SU-DHL-6 (cell line): ENCODE measurements around the gene CAPN12.

ENCODE experiments used
- EZH2phosphoT487 ChIP-seq: fragments of 200-600 bp; sonication (generic), shearing (Covaris generic); conservative IDR thresholded peaks from 2 replicates; pipeline ENCODE4 v1.6.1; 2018; ENCODE audit warnings: mild to moderate bottlenecking, antibody characterized with exemption, low read length, moderate library complexity, mixed read lengths
- TF ChIP-seq, protein P1 (sequence below): fragments of 200-600 bp; sonication (generic); IDR thresholded peaks from one replicate; pipeline ENCODE4 v1.5.1; 2017; ENCODE audit warnings: antibody characterized with exemption, mild to moderate bottlenecking, low read length, moderate library complexity; ENCODE audit not compliant: insufficient read depth, poor library complexity, severe bottlenecking

GRCh38 chr19:38684078-38684861 is 60.0 kb downstream of the CAPN12 start:
- TF ChIP-seq, protein P1, sequence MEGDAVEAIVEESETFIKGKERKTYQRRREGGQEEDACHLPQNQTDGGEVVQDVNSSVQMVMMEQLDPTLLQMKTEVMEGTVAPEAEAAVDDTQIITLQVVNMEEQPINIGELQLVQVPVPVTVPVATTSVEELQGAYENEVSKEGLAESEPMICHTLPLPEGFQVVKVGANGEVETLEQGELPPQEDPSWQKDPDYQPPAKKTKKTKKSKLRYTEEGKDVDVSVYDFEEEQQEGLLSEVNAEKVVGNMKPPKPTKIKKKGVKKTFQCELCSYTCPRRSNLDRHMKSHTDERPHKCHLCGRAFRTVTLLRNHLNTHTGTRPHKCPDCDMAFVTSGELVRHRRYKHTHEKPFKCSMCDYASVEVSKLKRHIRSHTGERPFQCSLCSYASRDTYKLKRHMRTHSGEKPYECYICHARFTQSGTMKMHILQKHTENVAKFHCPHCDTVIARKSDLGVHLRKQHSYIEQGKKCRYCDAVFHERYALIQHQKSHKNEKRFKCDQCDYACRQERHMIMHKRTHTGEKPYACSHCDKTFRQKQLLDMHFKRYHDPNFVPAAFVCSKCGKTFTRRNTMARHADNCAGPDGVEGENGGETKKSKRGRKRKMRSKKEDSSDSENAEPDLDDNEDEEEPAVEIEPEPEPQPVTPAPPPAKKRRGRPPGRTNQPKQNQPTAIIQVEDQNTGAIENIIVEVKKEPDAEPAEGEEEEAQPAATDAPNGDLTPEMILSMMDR, result no peak
- TF ChIP-seq EZH2phosphoT487, result no peak
